Keratinocyte (primary cell): ENCODE results near the gene TFPI.

Experiments used
- CTCF ChIP-seq, 3 experiments: IDR thresholded peaks in 1 of 3; conservative IDR thresholded peaks in 1 of 3; optimal IDR thresholded peaks in 1 of 3; 2 replicates in 2 of 3; 3 replicates in 1 of 3; pipeline versions ENCODE3 to v1.5.1; 2011; ENCODE audit warnings: low read length in 3 of 3, mild to moderate bottlenecking in 3 of 3, moderate library complexity in 2 of 3, control low read depth in 1 of 3, inconsistent platforms in 1 of 3; ENCODE audit not compliant: insufficient read depth in 2 of 3; ENCODE audit errors: extremely low read depth in 1 of 3
- EZH2 ChIP-seq: IDR thresholded peaks from one replicate; pipeline ENCODE4 v1.6.1; 2012; ENCODE audit warnings: inconsistent platforms, mild to moderate bottlenecking, low read length, moderate library complexity

- TF ChIP-seq CTCF (optimal IDR thresholded peaks at IDR 0.05 in 1 of 3, IDR thresholded peaks at IDR 0.05 in 1 of 3, conservative IDR thresholded peaks at IDR 0.05 in 1 of 3; ENCODE audit: extremely low read depth in 1 of 3, insufficient read depth in 2 of 3, low read length in 3 of 3), result no peak
- no peak for TF ChIP-seq EZH2
Observed at GRCh38 chr2:187435756-187436155, 118.5 kb downstream of the TFPI start.
